HCT116 (cell line): ENCODE results near the gene AIFM2.

Experiments used
- EZH2 ChIP-seq: fragments of 200-600 bp; sonication (generic); IDR thresholded peaks from 2 replicates; pipeline ENCODE4 v1.6.1; 2017; ENCODE audit warnings: antibody characterized with exemption, mixed run types
- EZH2phosphoT487 ChIP-seq: fragments of 200-600 bp; IDR thresholded peaks from 2 replicates; pipeline ENCODE4 v1.6.1; 2018; ENCODE audit warnings: antibody characterized with exemption, borderline replicate concordance
- JUND ChIP-seq: IDR thresholded peaks from 2 replicates; pipeline ENCODE4 v1.6.1; 2012
- POLR2A ChIP-seq: IDR thresholded peaks from 2 replicates; pipeline ENCODE4 v1.7.0; 2011; ENCODE audit warnings: borderline replicate concordance; ENCODE audit not compliant: insufficient read depth, insufficient read length; ENCODE audit errors: extremely low read depth
- POLR2AphosphoS5 ChIP-seq: IDR thresholded peaks from 2 replicates; pipeline ENCODE4 v1.6.1; 2011; ENCODE audit warnings: mild to moderate bottlenecking, low read depth, low read length, moderate library complexity
- RAD21 ChIP-seq: IDR thresholded peaks from 2 replicates; pipeline ENCODE4 v1.6.1; 2012; ENCODE audit warnings: low read depth, mild to moderate bottlenecking
- REST ChIP-seq: IDR thresholded peaks from 2 replicates; pipeline ENCODE4 v1.6.1; 2012; ENCODE audit warnings: low read depth
- SIN3A ChIP-seq: IDR thresholded peaks from 2 replicates; pipeline ENCODE4 v1.6.1; 2012; ENCODE audit warnings: low read depth
- YY1 ChIP-seq: IDR thresholded peaks from 2 replicates; pipeline ENCODE4 v1.6.1; 2011; ENCODE audit warnings: low read length, low read depth, moderate library complexity, mild to moderate bottlenecking; ENCODE audit not compliant: insufficient replicate concordance; ENCODE audit errors: extremely low read depth
- ZFX ChIP-seq: fragments of 450-650 bp; IDR thresholded peaks from 2 replicates; pipeline ENCODE4 v1.6.1; 2017
- ZNF274 ChIP-seq: fragments of 200-500 bp; sonication (Bioruptor generic); IDR thresholded peaks from 2 replicates; pipeline ENCODE4 v1.6.1; 2014; ENCODE audit warnings: mild to moderate bottlenecking, low read depth, low read length, inconsistent platforms
- TF ChIP-seq, protein P1 (sequence below), 3 experiments: fragments of 200-600 bp in 1 of 3; sonication (generic) in 1 of 3; IDR thresholded peaks in 2 of 3; conservative IDR thresholded peaks in 1 of 3; 2 replicates each; pipeline ENCODE4 v1.5.1; 2012 to 2017; ENCODE audit warnings: low read depth in 2 of 3, low read length in 2 of 3, antibody characterized with exemption in 1 of 3, borderline replicate concordance in 1 of 3, control low read depth in 1 of 3, mild to moderate bottlenecking in 1 of 3, mixed read lengths in 1 of 3, mixed run types in 1 of 3, moderate library complexity in 1 of 3; ENCODE audit not compliant: insufficient read depth in 1 of 3

GRCh38 chr10:70119623-70120022 lies 13.0 kb downstream of the AIFM2 start:
- TF ChIP-seq EZH2phosphoT487 (no peak), YY1 (no peak), SIN3A (no peak), EZH2 (no peak), POLR2AphosphoS5 (no peak), ZFX (no peak), RAD21 (no peak), JUND (no peak), REST (no peak), ZNF274 (no peak), POLR2A (no peak)
- TF ChIP-seq, protein P1, sequence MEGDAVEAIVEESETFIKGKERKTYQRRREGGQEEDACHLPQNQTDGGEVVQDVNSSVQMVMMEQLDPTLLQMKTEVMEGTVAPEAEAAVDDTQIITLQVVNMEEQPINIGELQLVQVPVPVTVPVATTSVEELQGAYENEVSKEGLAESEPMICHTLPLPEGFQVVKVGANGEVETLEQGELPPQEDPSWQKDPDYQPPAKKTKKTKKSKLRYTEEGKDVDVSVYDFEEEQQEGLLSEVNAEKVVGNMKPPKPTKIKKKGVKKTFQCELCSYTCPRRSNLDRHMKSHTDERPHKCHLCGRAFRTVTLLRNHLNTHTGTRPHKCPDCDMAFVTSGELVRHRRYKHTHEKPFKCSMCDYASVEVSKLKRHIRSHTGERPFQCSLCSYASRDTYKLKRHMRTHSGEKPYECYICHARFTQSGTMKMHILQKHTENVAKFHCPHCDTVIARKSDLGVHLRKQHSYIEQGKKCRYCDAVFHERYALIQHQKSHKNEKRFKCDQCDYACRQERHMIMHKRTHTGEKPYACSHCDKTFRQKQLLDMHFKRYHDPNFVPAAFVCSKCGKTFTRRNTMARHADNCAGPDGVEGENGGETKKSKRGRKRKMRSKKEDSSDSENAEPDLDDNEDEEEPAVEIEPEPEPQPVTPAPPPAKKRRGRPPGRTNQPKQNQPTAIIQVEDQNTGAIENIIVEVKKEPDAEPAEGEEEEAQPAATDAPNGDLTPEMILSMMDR (IDR thresholded peaks at IDR 0.05 in 2 of 3, conservative IDR thresholded peaks at IDR 0.05 in 1 of 3; ENCODE audit: borderline replicate concordance in 1 of 3, insufficient read depth in 1 of 3, low read depth in 2 of 3, low read length in 2 of 3), result no peak
